Fibroblast of lung (primary cell): ENCODE data around the gene ABCC9. TPM values are rescaled to one million over a fixed set of nuclear protein-coding genes. Genes with fewer than 3 reads are reported as not detected.

ENCODE experiments used
- DNase-seq, 2 donors: peaks; one replicate each; pipeline versions ENCODE4 v3.0.0 to v3.0.0-alpha.2; 2010; ENCODE audit warnings: low read depth in 2 of 2
- H2AFZ ChIP-seq: 2 replicates; pipeline ENCODE4 v1.5.1; 2012; ENCODE audit warnings: low read length, control low read depth, inconsistent platforms
- H3K27ac ChIP-seq: 2 replicates; pipeline ENCODE4 v1.5.1; 2011; ENCODE audit warnings: low read length, control low read depth; ENCODE audit not compliant: insufficient read depth
- H3K27me3 ChIP-seq: 2 replicates; pipeline ENCODE4 v1.5.1; 2011; ENCODE audit warnings: mild to moderate bottlenecking, low read length; ENCODE audit not compliant: control insufficient read depth, insufficient read depth
- H3K36me3 ChIP-seq: 2 replicates; pipeline ENCODE4 v1.5.1; 2011; ENCODE audit warnings: low read length; ENCODE audit not compliant: control insufficient read depth, insufficient read depth
- H3K4me1 ChIP-seq: 2 replicates; pipeline ENCODE4 v1.5.1; 2011; ENCODE audit warnings: low read length; ENCODE audit not compliant: control insufficient read depth, insufficient read depth; ENCODE audit errors: extremely low read depth
- H3K4me2 ChIP-seq: 2 replicates; pipeline ENCODE4 v1.5.1; 2011; ENCODE audit warnings: low read length, control low read depth; ENCODE audit not compliant: insufficient read depth; ENCODE audit errors: extremely low read depth
- H3K4me3 ChIP-seq, 4 experiments: fragments of 200-600 bp in 1 of 4; sonication (generic) in 1 of 4; replicated peaks in 1 of 4; 2 replicates each; pipeline ENCODE4 v1.5.1; 2011 to 2016; ENCODE audit warnings: low read length in 4 of 4, low read depth in 3 of 4, mild to moderate bottlenecking in 3 of 4, control low read depth in 2 of 4, inconsistent platforms in 1 of 4, mixed read lengths in 1 of 4; ENCODE audit not compliant: insufficient read depth in 1 of 4; ENCODE audit errors: control extremely low read depth in 1 of 4
- H3K79me2 ChIP-seq: 2 replicates; pipeline ENCODE4 v1.5.1; 2012; ENCODE audit warnings: mild to moderate bottlenecking, low read length, inconsistent platforms; ENCODE audit not compliant: control insufficient read depth, insufficient read depth
- H3K9ac ChIP-seq: 2 replicates; pipeline ENCODE4 v1.5.1; 2011; ENCODE audit warnings: mild to moderate bottlenecking, low read length, control low read depth; ENCODE audit not compliant: insufficient read depth
- H3K9me3 ChIP-seq: 2 replicates; pipeline ENCODE4 v1.5.1; 2012; ENCODE audit warnings: low read depth, low read length; ENCODE audit not compliant: control insufficient read depth, insufficient read depth
- H4K20me1 ChIP-seq: 2 replicates; pipeline ENCODE4 v1.5.1; 2011; ENCODE audit warnings: low read length; ENCODE audit not compliant: control insufficient read depth, insufficient read depth; ENCODE audit errors: extremely low read depth
- CTCF ChIP-seq, 2 donors: IDR thresholded peaks in 1 of 2; conservative IDR thresholded peaks in 1 of 2; 1 replicate in 1 of 2; 2 replicates in 1 of 2; pipeline ENCODE4 v1.5.1; 2011 to 2012; ENCODE audit warnings: low read length in 2 of 2, control low read depth in 1 of 2, inconsistent platforms in 1 of 2, low read depth in 1 of 2, mild to moderate bottlenecking in 1 of 2
- EZH2 ChIP-seq: IDR thresholded peaks from 2 replicates; pipeline ENCODE4 v1.5.1; 2012; ENCODE audit warnings: low read length, control low read depth, mild to moderate bottlenecking; ENCODE audit errors: missing control alignments
- polyA plus RNA-seq, 2 donors: library from polyadenylated mRNA; depleted of rRNA in 1 of 2; stranded (reverse) in 1 of 2; unstranded in 1 of 2; fragments of >200 nt; gene quantifications; 2 replicates each; pipeline ENCODE4 v1.2.1, GENCODE V29; 2011 to 2012; ENCODE audit warnings: missing spikeins in 1 of 2
- total RNA-seq: library from RNA; depleted of rRNA; stranded (reverse); fragments of >200 nt; gene quantifications from 2 replicates; pipeline ENCODE4 v1.2.1, GENCODE V29; 2014

ABCC9 gene
- total and polyA plus RNA-seq, 2 donors (not counting 1 experiment from before 2014, with no cell fraction given): 9.9 to 31.1 TPM

- no peak overlapping the region for H3K4me2 ChIP-seq
- H3K27me3 ChIP-seq: no peaks in the 10 kb centered on the region
- no peak overlapping the region for H2AFZ ChIP-seq
- H3K79me2 ChIP-seq: no peaks in the 10 kb centered on the region
- no peak for TF ChIP-seq EZH2
- TF ChIP-seq CTCF (conservative IDR thresholded peaks at IDR 0.05 in 1 of 2, IDR thresholded peaks at IDR 0.05 in 1 of 2; ENCODE audit: low read depth in 1 of 2, low read length in 2 of 2): no peak
- no peaks in the 10 kb centered on the region for H3K9me3 ChIP-seq
- no peak overlapping the region for H3K4me3 ChIP-seq
- H3K36me3 ChIP-seq: no peaks in the 10 kb centered on the region
- no peak overlapping the region for H3K9ac ChIP-seq
- no peaks in the 10 kb centered on the region for H4K20me1 ChIP-seq
- H3K27ac ChIP-seq: no peak overlapping the region
- no peaks in the 10 kb centered on the region for H3K4me1 ChIP-seq
- DNase-seq: no peak
These were observed 32.0 kb upstream of the ABCC9 start for GRCh38 chr12:21973221-21973620.

GRCh38 chr12:21972055-21972454, 30.8 kb upstream of the ABCC9 start:
- Histone ChIP-seq H3K4me1 (no peaks in the 10 kb centered on the region), H2AFZ (no peak overlapping the region), H3K27me3 (no peaks in the 10 kb centered on the region), H3K4me2 (no peak overlapping the region), H4K20me1 (no peaks in the 10 kb centered on the region), H3K4me3 (no peak overlapping the region), H3K9ac (no peak overlapping the region), H3K79me2 (no peaks in the 10 kb centered on the region), H3K9me3 (no peaks in the 10 kb centered on the region), H3K36me3 (no peaks in the 10 kb centered on the region), H3K27ac (no peak overlapping the region)
- DNase-seq: no peak
- no peak for TF ChIP-seq CTCF (conservative IDR thresholded peaks at IDR 0.05 in 1 of 2, IDR thresholded peaks at IDR 0.05 in 1 of 2; ENCODE audit: low read depth in 1 of 2, low read length in 2 of 2)
- TF ChIP-seq EZH2: no peak

DNA sequence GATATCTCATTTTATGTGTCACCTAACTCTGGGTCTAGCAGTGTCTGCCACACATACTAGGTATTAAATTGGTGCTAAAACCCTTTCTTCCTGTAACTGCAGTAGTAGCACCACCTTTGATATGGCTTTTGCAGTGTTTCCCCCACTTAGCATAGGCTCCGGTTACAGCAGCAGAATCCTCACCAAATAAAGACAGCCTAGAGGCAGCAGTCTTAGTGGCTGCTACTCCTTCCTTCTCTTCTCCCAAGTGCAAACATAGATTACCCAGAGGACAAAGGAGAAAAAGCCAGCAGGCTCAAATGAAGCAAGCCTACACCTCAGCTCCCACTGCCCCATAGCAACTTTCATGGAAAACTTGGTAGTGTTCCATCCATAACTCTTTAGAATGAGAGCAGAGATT, 30.1 kb upstream of the ABCC9 start:
- no peaks in the 10 kb centered on the region for H3K9me3 ChIP-seq
- DNase-seq: no peak
- H3K4me1 ChIP-seq: no peaks in the 10 kb centered on the region
- no peak overlapping the region for H3K27ac ChIP-seq
- no peaks in the 10 kb centered on the region for H4K20me1 ChIP-seq
- H3K79me2 ChIP-seq: no peaks in the 10 kb centered on the region
- no peaks in the 10 kb centered on the region for H3K36me3 ChIP-seq
- no peak overlapping the region for H3K4me3 ChIP-seq
- no peak overlapping the region for H2AFZ ChIP-seq
- no peaks in the 10 kb centered on the region for H3K27me3 ChIP-seq
- TF ChIP-seq CTCF (conservative IDR thresholded peaks at IDR 0.05 in 1 of 2, IDR thresholded peaks at IDR 0.05 in 1 of 2; ENCODE audit: low read depth in 1 of 2, low read length in 2 of 2): no peak
- no peak for TF ChIP-seq EZH2
- no peak overlapping the region for H3K4me2 ChIP-seq
- H3K9ac ChIP-seq: no peak overlapping the region
